CD4-positive, alpha-beta T cell treated with Interleukin-4 for 4 hours (primary cell): Measurements from ENCODE around the gene RSKR.
"Not testable (repeated sequence)": the region's sequence is repeated elsewhere in the genome, so short reads cannot be mapped to it uniquely, and the experiment has no call there.

Source experiments
- DNase-seq: peaks from one replicate; pipeline ENCODE4 v3.0.0-alpha.2; 2020

RSKR gene, protein sequence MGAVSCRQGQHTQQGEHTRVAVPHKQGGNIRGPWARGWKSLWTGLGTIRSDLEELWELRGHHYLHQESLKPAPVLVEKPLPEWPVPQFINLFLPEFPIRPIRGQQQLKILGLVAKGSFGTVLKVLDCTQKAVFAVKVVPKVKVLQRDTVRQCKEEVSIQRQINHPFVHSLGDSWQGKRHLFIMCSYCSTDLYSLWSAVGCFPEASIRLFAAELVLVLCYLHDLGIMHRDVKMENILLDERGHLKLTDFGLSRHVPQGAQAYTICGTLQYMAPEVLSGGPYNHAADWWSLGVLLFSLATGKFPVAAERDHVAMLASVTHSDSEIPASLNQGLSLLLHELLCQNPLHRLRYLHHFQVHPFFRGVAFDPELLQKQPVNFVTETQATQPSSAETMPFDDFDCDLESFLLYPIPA

DNA sequence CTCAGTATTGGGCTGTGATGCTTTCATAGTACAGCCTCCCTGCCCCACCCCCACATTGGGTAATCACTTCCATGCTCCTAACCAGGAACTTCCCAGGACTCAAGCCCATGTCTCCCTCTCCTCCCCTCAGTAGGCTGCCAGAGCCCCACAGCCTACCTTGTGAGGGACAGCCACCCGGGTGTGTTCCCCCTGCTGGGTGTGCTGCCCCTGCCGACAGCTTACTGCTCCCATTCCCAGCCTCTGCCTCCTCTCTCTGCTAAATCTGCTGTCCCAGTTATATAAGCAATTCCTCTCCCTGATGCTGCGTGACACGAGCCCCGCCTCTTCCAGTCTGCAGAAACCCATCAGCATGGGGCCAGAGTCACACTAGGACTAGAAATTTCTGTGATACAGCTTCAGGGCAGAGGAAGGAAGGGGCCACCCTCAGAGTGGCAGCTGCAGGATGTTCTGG is at the start of gene RSKR:
Gene RSKR (minus strand): TSS at position 255 of the 451 bp plus-strand sequence. CDS start 24 bp downstream, at position 231.
- DNase-seq, result no peak

DNA sequence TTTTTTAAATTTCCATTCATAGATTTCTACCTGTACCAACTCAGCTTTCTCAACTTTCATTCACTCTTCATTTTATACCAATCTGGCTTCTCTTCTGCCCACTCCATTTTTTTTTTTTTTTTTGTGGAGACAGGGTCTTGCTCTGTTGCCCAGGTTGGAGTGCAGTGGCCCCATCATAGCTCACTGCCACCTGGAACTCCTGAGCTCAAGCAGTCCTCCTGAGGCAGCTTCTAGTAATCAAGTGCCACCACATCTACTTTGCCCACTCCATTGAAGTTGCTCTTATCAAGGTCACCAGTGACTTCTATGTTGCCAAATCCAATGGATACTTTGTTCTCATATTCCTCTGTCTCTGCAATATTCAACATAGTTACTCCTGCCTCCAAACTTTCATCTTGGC is 49.7 kb upstream of the RSKR start:
- DNase-seq, result no peak

DNA sequence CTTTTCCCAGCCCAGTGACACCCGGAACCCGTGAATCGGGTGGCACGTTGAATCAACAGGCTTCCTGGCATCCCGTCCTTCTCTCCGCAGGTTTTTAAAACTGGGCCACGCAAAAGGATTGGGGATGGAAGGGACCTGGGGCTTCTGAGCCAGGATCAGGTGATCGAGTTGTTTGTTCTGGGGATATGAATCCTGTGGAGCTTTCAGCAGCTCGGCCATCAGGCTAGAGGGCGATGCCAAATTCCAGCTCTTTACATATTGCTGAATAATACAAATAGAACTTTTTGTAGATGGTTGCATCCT is 48.5 kb upstream of the RSKR start:
- no peak for DNase-seq

DNA sequence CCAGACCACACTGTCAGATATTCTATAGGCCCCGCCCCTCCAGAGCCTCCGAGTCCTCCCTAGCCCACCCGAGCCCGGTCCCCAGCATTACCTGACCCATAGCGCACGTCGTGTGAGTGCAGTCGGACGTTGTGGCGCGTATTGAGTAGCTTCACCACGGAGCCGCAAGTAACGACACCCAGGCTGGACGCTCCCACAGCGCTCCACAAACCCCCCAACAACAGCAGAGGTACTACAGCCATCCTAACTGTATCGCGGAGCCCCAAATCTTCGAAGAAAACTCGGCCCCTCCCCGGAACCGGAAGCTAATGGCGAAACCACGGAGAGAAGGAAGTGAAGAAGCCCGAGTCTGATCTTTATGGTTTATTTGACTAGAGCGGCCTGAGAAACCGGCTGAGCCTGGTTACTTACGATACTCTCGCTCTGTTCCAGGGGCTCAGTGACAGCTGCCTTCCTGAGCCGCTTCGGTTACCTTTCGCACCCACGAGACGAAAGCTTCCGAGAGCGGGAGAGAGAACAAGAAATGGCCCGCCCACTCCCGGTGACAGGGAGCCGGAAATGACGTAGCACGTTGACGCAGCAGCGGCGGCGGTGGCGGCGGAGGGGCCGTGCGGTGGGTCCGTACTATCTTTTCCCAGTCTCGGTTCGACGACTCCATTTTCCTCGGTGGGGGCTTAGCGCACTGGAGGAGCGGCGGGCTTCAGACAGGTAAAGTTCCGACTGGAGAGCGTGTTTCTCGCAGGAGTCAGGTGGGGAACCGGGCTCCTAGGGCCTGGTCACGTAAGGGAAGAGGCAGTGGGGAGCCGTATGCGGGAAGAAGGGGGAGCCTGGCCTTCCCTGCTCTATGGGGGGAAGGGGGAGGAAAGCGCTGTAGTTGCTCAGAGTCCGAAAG is 47.9 kb upstream of the RSKR start, which contains the start of the genes SDF2 and SUPT6H:
Gene SDF2 (minus strand): TSS at position 272 of the 892 bp plus-strand sequence. CDS start 30 bp downstream, at position 242.
Gene SUPT6H (plus strand): TSS at position 571 of the 892 bp plus-strand sequence. CDS start 11,197 bp downstream, outside the sequence.
- DNase-seq, result peak; percentile 89

DNA sequence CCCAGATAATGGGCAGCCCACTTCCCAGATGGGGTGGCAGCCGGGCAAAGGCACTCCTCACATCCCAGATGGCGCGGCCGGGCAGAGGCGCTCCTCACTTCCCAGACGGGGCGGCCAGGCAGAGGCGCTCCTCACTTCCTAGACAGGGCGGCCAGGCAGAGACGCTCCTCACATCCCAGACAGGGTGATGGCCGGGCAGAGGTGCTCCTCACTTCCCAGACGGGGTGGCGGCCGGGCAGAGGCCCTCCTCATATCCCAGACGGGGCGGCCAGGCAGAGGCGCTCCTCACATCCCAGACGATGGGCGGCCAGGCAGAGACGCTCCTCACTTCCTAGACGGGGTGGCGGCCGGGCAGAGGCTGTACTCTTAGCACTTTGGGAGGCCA is 45.5 kb upstream of the RSKR start:
- DNase-seq, result not testable (repeated sequence)

DNA sequence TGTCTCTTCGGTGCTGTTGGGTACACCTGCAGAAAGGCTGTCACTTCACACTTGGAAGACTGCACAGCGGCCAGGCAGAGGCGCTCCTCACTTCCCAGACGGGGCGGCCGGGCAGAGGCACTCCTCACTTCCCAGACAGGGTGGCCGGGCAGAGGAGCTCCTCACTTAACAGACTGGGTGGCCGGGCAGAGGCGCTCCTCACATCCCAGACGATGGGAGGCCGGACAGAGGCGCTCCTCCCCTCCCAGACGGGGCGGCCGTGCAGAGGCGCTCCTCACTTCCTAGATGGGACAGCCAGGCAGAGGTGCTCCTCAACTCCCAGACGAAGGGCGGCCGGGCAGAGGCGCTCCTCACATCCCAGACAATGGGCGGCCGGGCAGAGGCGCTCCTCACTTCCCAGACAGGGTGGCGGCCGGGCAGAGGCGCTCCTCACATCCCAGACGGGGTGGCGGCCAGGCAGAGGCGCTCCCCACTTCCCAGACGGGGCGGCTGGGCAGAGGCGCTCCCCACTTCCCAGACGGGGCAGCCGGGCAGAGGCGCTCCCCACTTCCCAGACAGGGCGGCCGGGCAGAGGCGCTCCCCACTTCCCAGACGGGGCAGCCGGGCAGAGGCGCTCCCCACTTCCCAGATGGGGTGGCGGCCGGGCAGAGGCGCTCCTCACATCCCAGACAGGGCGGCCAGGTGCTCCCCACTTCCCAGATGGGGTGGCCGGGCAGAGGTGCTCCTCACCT is 44.9 kb upstream of the RSKR start:
- DNase-seq, result not testable (repeated sequence)

DNA sequence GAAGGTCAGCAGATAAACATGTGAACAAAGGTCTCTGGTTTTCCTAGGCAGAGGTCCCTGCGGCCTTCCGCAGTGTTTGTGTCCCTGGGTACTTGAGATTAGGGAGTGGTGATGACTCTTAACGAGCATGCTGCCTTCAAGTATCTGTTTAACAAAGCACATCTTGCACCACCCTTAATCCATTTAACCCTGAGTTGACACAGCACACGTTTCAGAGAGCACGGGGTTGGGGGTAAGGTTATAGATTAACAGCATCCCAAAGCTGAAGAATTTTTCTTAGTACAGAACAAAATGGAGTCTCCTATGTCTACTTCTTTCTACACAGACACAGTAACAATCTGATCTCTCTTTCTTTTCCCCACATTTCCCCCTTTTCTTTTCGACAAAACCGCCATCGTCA is 44.4 kb upstream of the RSKR start:
- DNase-seq, result not testable (repeated sequence)

DNA sequence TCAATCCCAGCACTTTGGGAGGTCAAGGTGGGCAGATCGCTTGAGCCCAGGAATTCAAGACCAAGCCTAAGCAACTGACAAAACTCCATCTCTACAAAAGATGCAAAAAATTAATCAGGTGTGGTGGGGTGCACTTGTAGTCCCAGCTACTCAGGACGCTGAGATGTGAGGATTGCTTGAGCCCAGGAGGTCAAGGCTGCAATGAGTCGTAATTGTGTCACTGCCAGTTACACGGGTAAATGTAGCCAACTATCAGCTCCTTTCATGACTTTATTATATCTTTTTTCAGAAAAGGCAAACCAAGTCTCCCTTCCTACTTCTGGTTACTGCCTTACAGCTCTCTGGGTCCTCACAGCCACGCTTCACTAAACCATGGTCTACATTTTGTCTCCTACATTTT is 43.8 kb upstream of the RSKR start:
- DNase-seq, result no peak

DNA sequence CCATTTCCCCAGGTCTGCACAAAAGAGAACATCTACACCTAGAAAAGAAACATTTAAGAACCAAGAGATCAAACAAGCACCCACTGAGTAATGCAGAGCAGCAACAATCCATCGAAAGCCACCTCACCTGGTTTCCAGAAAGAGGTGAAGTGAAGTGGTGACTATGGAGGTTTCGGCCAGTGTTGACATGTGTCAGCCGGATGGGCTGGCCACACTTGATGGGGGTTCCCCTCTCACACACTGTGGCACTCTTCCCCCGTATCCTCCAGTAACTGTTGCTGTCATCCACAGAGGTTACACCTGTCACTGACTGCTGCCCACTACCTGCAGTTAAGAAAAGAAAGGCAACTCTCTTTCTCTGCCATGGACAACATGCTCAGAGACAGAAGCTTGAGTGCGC is 41.2 kb upstream of the RSKR start:
- no peak for DNase-seq

DNA sequence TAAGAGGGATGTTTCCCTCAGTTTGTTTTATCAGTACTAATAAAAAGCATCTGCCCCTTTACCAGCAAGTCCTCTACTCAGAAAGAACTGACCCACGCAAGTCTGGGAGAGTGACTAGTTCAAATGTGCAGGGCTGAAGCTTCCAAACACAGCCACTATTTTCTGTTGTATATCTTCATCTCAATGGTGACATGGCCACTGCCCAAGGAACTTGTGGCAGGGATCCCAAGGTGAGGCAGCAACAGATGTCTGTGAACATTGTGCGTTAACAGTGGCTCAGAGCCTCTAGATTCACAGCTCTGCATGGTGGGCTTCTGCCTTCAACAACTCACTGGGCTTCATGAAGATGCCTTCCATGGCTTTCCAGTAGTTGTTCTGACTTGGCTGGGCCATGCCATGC is 34.7 kb upstream of the RSKR start:
- DNase-seq, result no peak

DNA sequence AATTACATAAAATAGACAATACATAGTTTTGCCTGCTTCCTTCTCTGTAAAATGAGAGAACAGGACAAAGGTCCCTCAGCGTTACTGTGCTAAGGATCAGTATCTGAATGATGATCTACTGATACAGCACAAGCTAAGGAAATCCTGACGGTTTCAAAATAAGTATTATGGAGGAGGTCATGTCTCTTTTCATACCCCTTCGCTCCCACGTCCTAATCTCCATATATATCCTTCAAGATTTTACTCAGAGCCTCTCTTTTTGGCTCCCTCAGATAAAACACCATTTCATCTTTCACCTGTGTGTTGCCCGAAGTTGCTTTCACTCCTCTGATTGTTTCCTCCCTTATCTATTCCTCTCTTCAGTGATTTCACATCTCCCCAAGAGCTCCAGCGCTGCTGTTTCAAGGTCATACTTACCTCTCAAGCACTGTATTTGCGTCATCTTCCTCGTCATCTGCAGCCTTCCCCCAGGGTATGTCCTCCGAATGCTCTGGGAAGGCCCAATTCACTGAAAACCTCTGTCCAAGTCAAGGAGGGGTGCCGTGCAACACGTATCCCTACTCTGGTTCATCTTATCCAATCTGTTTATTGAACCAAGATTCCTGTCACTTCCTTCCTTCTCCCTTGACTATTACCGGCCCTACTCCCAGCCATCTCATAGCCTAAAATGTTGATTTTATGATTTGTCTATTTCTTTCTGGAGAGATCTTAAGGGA is 32.2 kb upstream of the RSKR start:
- no peak for DNase-seq

DNA sequence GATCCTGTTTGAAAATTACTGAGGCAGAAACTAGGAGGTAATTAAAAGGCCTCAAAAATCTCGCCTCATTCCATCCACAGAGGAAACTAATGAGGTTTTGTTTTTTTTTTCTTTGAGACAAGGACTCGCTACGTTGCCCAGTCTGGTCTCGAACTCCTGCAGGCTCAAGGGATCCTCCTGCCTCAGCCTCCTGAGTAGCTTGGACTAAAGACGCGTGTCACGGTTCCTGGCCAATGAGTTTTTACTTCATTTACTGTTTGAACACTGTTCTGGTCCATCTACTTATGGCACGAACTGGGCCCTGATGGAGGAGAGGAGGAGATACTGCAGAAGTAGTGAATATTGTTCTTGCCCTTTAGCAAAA is 31.6 kb upstream of the RSKR start:
- no peak for DNase-seq

DNA sequence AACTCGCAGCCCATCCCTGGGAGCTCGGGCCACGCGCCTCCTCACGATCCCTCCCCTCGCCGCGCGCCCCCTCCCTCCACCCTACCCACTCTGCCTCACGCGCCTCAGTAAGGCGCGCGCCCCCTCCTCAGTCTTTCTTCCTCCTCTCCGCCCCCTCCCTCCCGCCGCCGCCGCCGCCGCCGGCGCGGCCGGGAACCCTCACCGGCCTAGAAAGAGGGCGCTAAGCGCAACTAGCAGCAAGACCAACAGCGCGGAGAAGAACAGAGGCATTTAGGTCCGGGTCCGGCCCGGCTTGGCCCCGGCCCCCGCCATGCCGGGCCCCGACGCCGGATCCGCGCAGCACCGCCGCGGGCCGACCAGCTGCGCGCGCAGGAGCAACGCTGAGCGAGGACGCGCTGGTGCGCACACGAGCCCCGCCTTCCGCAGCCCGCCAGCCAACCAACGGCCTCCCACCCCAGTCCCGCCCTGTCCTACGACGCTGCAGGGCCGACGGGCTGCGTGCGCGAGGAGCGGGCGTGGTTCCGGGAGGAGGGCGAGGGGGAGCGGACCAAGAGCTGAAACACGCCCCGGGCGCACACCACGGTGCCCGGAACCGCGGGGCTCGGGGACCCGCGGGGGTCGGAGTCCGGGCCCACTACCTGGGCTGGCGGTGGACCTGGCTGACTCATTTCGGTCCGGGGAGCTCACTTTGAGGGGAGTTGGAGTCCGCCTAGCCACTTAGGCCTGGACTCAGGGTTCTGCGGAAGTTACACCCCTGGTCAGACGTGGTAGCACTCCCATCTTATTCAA is 31.0 kb upstream of the RSKR start, which contains the start of gene BLTP2:
Gene BLTP2 (minus strand): TSS at position 372 of the 789 bp plus-strand sequence. CDS start 102 bp downstream, at position 270.
- DNase-seq, result peak; percentile 95

DNA sequence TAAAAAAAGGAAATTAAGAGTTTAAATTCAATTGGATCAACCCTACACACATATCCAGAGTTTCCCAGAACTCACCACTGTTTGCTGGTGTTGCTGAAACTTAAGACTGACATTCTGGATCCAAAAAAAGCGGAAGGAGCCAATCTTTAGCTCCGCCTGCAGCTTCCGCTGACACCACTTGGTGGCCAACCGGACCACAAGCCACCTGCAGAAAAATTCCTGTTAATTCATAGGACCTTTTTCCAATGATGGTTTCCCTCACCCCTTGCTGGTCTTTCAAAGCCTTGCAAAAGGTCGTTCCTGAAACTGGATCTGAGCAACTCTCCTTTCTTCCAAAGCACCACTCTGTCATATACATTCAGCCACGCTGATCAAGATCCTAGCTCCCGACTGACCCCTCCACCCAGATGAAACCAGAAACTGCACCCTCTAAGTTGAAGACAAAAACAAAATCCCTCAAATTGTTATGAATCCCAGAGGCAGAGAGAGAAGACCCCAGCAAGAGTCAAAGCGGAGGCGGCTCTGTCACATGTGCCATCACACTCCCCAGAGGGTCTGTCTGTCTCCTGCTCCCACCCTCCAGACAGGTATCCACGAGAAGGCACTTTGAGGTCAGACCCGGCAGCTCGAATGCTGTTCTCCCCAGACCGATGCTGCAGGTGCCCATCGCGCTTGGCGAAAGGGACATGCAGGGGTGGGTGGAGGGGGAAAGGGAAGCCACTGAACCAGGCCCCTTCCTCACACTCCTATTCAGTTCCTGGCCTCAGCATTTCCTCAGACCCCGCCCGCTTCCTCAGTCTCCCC is 30.2 kb upstream of the RSKR start:
- DNase-seq, result peak; percentile 39

DNA sequence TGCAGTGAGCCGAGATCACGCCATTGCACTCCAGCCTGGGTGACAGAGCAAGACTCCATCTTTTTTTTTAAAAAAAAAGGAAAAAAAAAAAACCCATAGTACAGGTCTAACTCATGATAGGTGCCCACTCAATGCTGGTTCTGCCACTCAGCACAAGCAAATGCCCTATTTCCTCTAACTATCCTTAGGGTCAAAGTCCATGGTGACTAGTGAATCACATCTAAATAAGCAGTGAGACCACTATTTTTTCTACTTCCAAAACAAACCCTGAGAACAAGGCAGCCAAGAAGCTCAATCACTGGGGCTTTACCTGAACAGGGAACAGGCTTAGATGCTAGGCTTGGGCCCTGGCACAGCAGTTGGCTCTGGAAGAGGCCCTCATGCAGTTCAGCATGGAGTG is 27.6 kb upstream of the RSKR start:
- no peak for DNase-seq

DNA sequence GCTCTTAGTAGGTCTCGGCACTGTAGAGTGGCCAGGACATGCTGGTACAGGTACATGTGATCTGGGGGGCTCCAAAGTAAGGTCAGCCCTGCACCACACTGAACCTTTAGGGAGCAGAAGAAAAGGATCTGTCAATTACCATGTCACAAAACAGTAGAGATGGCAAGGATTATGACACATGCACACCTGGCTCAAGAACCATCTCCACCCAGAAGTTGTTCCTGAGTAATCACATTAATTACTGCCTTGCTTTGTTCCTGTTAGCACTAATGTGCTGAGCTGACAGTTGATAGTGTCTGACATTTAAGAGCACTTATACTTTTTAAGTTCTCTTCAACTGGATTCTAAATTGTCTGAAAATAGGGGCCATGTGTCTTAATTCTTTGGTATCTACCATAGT is 21.5 kb upstream of the RSKR start:
- no peak for DNase-seq

DNA sequence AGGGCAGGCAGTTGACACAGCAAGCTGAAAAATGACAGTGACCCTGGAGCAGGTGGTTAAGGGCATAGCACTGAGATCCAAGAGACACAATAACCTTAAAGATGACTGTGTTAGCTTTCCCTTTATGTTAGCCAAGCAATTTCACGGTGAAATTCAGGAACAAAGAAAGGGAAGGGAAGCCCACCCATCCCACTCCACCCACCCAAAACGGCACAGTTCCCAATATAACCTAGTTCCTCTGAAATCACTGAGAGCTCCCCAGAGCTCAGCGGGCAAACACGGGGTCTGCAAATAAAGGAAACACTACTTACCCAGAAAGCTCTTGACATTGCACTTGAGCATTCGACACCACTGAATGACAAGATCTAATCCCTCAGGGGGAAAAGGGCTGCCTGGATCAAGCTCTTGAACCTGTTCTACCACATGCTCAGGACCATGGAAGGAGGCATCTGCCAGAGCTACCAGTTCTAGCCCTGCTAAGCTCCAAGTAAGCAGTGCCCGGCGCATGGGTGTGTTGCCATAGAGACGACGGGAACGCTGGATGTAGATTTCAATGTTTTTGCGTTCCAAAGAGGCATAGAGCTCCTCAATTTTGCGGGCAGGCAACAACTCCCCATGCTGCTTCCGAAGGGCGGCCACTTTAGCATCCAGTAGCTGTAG is 20.4 kb upstream of the RSKR start:
- no peak for DNase-seq

DNA sequence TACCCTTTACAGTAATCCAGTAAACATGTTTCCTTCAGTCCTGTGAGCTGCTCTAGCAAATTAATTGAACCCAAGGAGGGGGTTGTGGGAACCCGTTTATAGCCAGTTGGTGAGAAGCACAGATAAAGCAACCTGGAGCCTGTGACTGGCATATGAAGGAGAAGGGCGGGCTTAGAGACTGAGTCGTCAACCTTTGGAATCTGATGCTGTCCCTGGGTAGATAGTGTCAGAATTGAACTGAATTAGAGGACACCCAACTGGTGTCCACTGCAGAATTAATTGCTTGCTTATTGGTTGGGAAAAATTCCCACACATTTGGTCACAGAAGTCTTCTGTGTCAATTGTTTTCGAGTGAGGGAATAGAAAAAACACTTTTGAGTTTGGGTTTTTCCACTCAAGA is 12.8 kb upstream of the RSKR start:
- DNase-seq, result no peak

DNA sequence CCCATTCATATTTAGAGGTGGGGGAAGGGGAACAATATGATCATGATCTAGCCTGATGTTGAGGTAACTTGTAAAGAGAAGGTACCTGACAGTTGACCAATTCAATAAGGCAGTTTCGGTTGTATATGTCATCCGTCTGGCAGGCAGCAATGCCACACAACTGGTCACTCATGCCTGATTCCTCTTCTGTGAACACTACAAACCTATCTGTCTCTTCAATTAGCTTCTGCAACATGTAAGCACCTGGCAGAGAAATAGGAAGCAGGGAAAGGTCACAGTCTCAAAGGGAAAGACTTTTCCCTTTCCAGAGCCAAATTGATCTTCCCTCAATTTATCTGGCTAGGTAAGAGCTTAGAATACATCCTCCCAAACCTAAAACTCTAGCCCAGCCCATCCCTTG is 10.2 kb upstream of the RSKR start:
- no peak for DNase-seq

DNA sequence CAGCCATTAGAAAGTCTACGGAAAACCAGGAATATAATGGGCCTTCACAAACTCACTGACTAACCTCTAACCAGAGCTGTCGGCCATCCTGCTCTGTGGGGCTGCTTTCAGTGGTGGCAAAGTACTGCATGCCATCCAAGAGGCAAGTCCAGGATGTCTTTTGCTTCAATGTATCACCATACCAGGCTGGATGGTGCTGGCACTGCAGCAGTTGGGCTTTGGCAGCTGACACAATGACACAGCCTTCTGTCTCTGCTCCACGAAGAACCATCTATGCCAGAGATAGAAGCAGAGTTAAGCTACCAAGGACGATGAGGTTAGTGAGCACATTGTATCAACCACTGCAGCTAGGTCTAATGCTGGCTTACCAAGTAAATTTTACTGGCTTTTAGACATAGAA is 9.7 kb upstream of the RSKR start:
- no peak for DNase-seq
